Smooth muscle cell (in vitro differentiated cells): Measurements from ENCODE around the gene SLC25A10. TPM values are rescaled to one million over a fixed set of nuclear protein-coding genes. Genes with fewer than 3 reads are reported as not detected.

Source experiments
- DNase-seq: peaks from one replicate; lab custom pipeline; 2025; ENCODE audit not compliant: unreplicated experiment; lab: John Stamatoyannopoulos, UW
- H2AFZ ChIP-seq: fragments of 200-600 bp; sonication (generic); 2 replicates; pipeline ENCODE4 v1.6.0; 2016; ENCODE audit warnings: antibody characterized with exemption, low read depth, mild to moderate bottlenecking
- H3F3A ChIP-seq: fragments of 200-600 bp; sonication (generic); 2 replicates; pipeline ENCODE4 v1.6.0; 2017; ENCODE audit warnings: antibody characterized with exemption, low read depth
- H3K27ac ChIP-seq: fragments of 200-600 bp; sonication (generic); 2 replicates; pipeline ENCODE4 v1.5.1; 2016; ENCODE audit warnings: low read depth, mild to moderate bottlenecking
- H3K27me3 ChIP-seq: fragments of 200-600 bp; sonication (generic); 2 replicates; pipeline ENCODE4 v1.6.1; 2016; ENCODE audit warnings: low read depth, mild to moderate bottlenecking
- H3K36me3 ChIP-seq: fragments of 200-600 bp; sonication (generic); 2 replicates; pipeline ENCODE4 v1.5.1; 2016; ENCODE audit warnings: low read depth
- H3K4me1 ChIP-seq: fragments of 200-600 bp; sonication (generic); 2 replicates; pipeline ENCODE4 v1.5.1; 2016; ENCODE audit warnings: low read depth
- H3K4me2 ChIP-seq: fragments of 200-600 bp; sonication (generic); 2 replicates; pipeline ENCODE4 v1.6.0; 2016; ENCODE audit warnings: mild to moderate bottlenecking
- H3K4me3 ChIP-seq: fragments of 200-600 bp; sonication (generic); 2 replicates; pipeline ENCODE4 v1.5.1; 2016; ENCODE audit warnings: mild to moderate bottlenecking
- H3K79me2 ChIP-seq: fragments of 200-600 bp; sonication (generic); 2 replicates; pipeline ENCODE4 v1.6.0; 2016; ENCODE audit warnings: low read depth, mild to moderate bottlenecking
- H3K9ac ChIP-seq: fragments of 200-600 bp; sonication (generic); 2 replicates; pipeline ENCODE4 v1.6.0; 2016; ENCODE audit warnings: low read depth
- H3K9me3 ChIP-seq: fragments of 200-600 bp; sonication (generic); replicated peaks from 2 replicates; pipeline ENCODE4 v1.5.1; 2016; ENCODE audit warnings: low read depth
- H4K20me1 ChIP-seq: fragments of 200-600 bp; sonication (generic); 2 replicates; pipeline ENCODE4 v1.6.0; 2016; ENCODE audit warnings: low read depth
- WGBS: methylation state at CpG from one replicate; pipeline ENCODE4 v1.1.7; 2016; ENCODE audit warnings: low lambda C conversion rate; 5-methylcytosine and 5-hydroxymethylcytosine counted together
- polyA plus RNA-seq: library from polyadenylated mRNA; unstranded; fragments of >200 nt; fragmentation: Nextera tagmentation; extraction: Ambion mirVana; gene quantifications from 2 replicates; pipeline ENCODE4 v1.2.1, GENCODE V29; 2016
- total RNA-seq: library from RNA; depleted of rRNA; stranded (reverse); fragments of >200 nt; gene quantifications from 2 replicates; pipeline ENCODE4 v1.2.3, GENCODE V29; 2014
- TF ChIP-seq, protein P1 (sequence below): fragments of 200-600 bp; sonication (generic); IDR thresholded peaks from 2 replicates; pipeline ENCODE4 v1.5.1; 2017; ENCODE audit warnings: borderline replicate concordance, mild to moderate bottlenecking, antibody characterized with exemption; ENCODE audit not compliant: insufficient read depth, poor library complexity, severe bottlenecking

The SLC25A10 gene
- total and polyA plus RNA-seq, 2 experiments from 2014 or later, result 8.4 to 13.0 TPM

- no peak overlapping the region for H3K4me2 ChIP-seq
- H3K9ac ChIP-seq, result no peak overlapping the region
Measured at GRCh38 chr17:81714412-81715106, 2.5 kb downstream of the SLC25A10 start.

GRCh38 chr17:81715107-81715871, 3.2 kb downstream of the SLC25A10 start:
- Histone ChIP-seq H3K9ac (no peak overlapping the region), H3K4me2 (no peak overlapping the region), H3K4me1 (peaks cover 23% of the 10 kb centered on the region), H3K36me3 (no peaks in the 10 kb centered on the region), H3K9me3 (no peaks in the 10 kb centered on the region), H3K79me2 (no peaks in the 10 kb centered on the region), H4K20me1 (no peaks in the 10 kb centered on the region), H2AFZ (no peak overlapping the region), H3F3A (peaks cover 5% of the 10 kb centered on the region), H3K27me3 (no peaks in the 10 kb centered on the region), H3K27ac (no peak overlapping the region), H3K4me3 (no peak overlapping the region)
- TF ChIP-seq, protein P1, sequence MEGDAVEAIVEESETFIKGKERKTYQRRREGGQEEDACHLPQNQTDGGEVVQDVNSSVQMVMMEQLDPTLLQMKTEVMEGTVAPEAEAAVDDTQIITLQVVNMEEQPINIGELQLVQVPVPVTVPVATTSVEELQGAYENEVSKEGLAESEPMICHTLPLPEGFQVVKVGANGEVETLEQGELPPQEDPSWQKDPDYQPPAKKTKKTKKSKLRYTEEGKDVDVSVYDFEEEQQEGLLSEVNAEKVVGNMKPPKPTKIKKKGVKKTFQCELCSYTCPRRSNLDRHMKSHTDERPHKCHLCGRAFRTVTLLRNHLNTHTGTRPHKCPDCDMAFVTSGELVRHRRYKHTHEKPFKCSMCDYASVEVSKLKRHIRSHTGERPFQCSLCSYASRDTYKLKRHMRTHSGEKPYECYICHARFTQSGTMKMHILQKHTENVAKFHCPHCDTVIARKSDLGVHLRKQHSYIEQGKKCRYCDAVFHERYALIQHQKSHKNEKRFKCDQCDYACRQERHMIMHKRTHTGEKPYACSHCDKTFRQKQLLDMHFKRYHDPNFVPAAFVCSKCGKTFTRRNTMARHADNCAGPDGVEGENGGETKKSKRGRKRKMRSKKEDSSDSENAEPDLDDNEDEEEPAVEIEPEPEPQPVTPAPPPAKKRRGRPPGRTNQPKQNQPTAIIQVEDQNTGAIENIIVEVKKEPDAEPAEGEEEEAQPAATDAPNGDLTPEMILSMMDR, result no peak
- WGBS, result 93% methylated on average over 24 of the region's 32 CpGs
- DNase-seq, result no peak

More at GRCh38 chr17:81714412-81715106, 2.5 kb downstream of the SLC25A10 start:
- H3K4me1 ChIP-seq, result peaks cover 27% of the 10 kb centered on the region
- no peak for DNase-seq
- H3K27ac ChIP-seq, result no peak overlapping the region
- no peaks in the 10 kb centered on the region for H4K20me1 ChIP-seq
- WGBS, result 99% methylated on average over 39 of the region's 39 CpGs
- no peaks in the 10 kb centered on the region for H3K79me2 ChIP-seq
- no peak overlapping the region for H3K4me3 ChIP-seq
- H2AFZ ChIP-seq, result no peak overlapping the region
- TF ChIP-seq, protein P1, result no peak
- H3K27me3 ChIP-seq, result no peaks in the 10 kb centered on the region
- no peaks in the 10 kb centered on the region for H3K9me3 ChIP-seq
- H3F3A ChIP-seq, result peaks cover 5% of the 10 kb centered on the region
- no peaks in the 10 kb centered on the region for H3K36me3 ChIP-seq

- Histone ChIP-seq H2AFZ (no peak overlapping the region), H3K36me3 (no peaks in the 10 kb centered on the region), H3K79me2 (no peaks in the 10 kb centered on the region), H3K4me3 (no peak overlapping the region), H3F3A (peaks cover 3% of the 10 kb centered on the region), H3K9me3 (no peaks in the 10 kb centered on the region), H3K4me2 (no peak overlapping the region), H4K20me1 (no peaks in the 10 kb centered on the region), H3K9ac (no peak overlapping the region), H3K4me1 (peaks cover 15% of the 10 kb centered on the region), H3K27ac (no peak overlapping the region), H3K27me3 (no peaks in the 10 kb centered on the region)
- no peak for DNase-seq
- WGBS, result 97% methylated on average over 36 of the region's 43 CpGs
- TF ChIP-seq, protein P1, result no peak
Measured at GRCh38 chr17:81715872-81716673, 4.0 kb downstream of the SLC25A10 start.
